ENCODE data around the gene MYZAP. TPM values are rescaled to one million over a fixed set of nuclear protein-coding genes. Genes with fewer than 3 reads are reported as not detected.

MYZAP gene
- total and polyA plus RNA-seq, 2 of the 8 experiments (the other 6 are each of a cell fraction or from before 2014, with no cell fraction given): 0.41 to 0.65 TPM

DNA sequence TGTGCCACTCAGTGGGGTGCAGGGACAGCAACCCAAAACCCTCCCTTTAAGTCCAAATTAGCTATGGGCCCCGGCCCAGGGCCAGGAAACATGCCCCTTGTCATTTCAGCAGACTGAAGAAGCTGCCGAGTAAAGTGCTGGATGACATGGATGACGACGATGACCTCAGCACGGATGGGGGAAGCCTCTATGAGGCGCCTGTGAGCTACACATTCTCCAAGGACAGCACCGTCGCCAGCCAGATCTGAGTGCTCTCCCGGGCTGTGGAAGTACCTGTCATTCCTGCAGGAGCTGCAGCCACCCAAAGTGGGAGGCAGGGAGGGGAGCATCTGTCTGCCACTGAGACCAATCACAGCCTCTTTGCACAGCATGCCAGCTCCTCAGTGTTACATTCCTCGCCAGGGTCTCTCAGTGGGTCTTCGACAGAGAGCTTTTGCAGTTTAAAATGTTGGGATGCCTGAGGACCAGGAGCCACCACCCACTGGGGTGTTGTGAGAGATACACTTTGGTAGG, 44.4 kb upstream of the MYZAP start:
- 93% methylated on average over 11 of the region's 11 CpGs; no CpG with 5 or more reads in 1 of the 2 experiments for WGBS, 2 experiments (ENCODE audit: extremely low coverage in 1 of 2, insufficient coverage in 1 of 2, insufficient read length in 1 of 2, insufficient replicate concordance in 2 of 2, low coverage in 1 of 2, low lambda C conversion rate in 2 of 2, missing lambda C conversion rate in 1 of 2)
- H4K20me1 ChIP-seq (replicated peaks in 1 of 2; ENCODE audit: control insufficient read depth in 1 of 2, insufficient read depth in 2 of 2, low read length in 2 of 2): no peaks in the 10 kb centered on the region
- no peak overlapping the region for H3K18ac ChIP-seq (ENCODE audit: extremely low read depth, low read length)
- ChIA-PET POLR2A (ENCODE audit: partially characterized antibody) (no interaction called here), CTCF (ENCODE audit: partially characterized antibody) (interaction anchor here (0.7 to 9.9 kb wide), 8 partner anchors 12 to 220 kb away, joined by 3 to 181 read pairs (median 5); no protein-coding TSS in a partner anchor)
- no peak overlapping the region for H2BK20ac ChIP-seq (ENCODE audit: low read length)
- no peak overlapping the region for H2AFZ ChIP-seq (ENCODE audit: low read length)
- H3K4me3 ChIP-seq (ENCODE audit: extremely low read depth in 1 of 4, insufficient read depth in 2 of 4, low read depth in 3 of 4, low read length in 4 of 4): no peak overlapping the region
- no peak overlapping the region for H3K23ac ChIP-seq (ENCODE audit: insufficient read length)
- no peak overlapping the region for H3K56ac ChIP-seq (replicated peaks; ENCODE audit: insufficient read length, low read depth, low read length)
- H3K79me1 ChIP-seq (ENCODE audit: low read depth, low read length): no peaks in the 10 kb centered on the region; the same call in 1 of the 2 replicates
- TF ChIP-seq ZNF274 (IDR thresholded peaks at IDR 0.05; ENCODE audit: borderline replicate concordance, extremely low read depth, low read length) (no peak), SIN3A (conservative IDR thresholded peaks at IDR 0.05 in 1 of 2, IDR thresholded peaks at IDR 0.05 in 1 of 2; ENCODE audit: low read depth in 1 of 2, low read length in 2 of 2) (no peak), KDM4A (IDR thresholded peaks at IDR 0.05; ENCODE audit: low read depth, low read length, severe bottlenecking) (no peak)
- no peak overlapping the region for H3K9ac ChIP-seq (replicated peaks in 1 of 4; ENCODE audit: extremely low read depth in 1 of 4, low read depth in 3 of 4, low read length in 3 of 4)
- no peak overlapping the region for H3K4ac ChIP-seq (replicated peaks; ENCODE audit: insufficient read length, low read depth, low read length)
- no peak overlapping the region for H3K27ac ChIP-seq (ENCODE audit: low read depth, low read length)
- H3K79me2 ChIP-seq (ENCODE audit: control insufficient read depth in 1 of 2, insufficient read depth in 2 of 2, low read length in 2 of 2): no peaks in the 10 kb centered on the region
- FAIRE-seq (no peak), DNase-seq (ENCODE audit: low read depth in 1 of 2, low spot score in 2 of 2) (no peak)
- H3K9me3 ChIP-seq (ENCODE audit: insufficient read depth in 2 of 2, low read depth in 1 of 2, low read length in 1 of 2): no peaks in the 10 kb centered on the region
- no peak overlapping the region for H2AK5ac ChIP-seq (ENCODE audit: low read depth, low read length)
- no peak overlapping the region for H2BK5ac ChIP-seq (ENCODE audit: low read depth, low read length)
- no peak overlapping the region for H2BK12ac ChIP-seq (ENCODE audit: low read depth, low read length)
- no peak overlapping the region for H4K5ac ChIP-seq (ENCODE audit: insufficient read length, low read depth, low read length)
- peaks cover 0 to 8% (median 4%) of the 10 kb centered on the region in 4 experiments; a peak in 6 of 7 replicates for H3K4me1 ChIP-seq (replicated peaks in 1 of 4; ENCODE audit: control insufficient read depth in 3 of 4, insufficient read depth in 4 of 4, low read length in 3 of 4)
- H3K36me3 ChIP-seq (ENCODE audit: control insufficient read depth in 2 of 4, insufficient read depth in 4 of 4, low read length in 3 of 4): peaks cover 31 to 72% (median 45%) of the 10 kb centered on the region in 4 experiments
- no peaks in the 10 kb centered on the region for H3K23me2 ChIP-seq (ENCODE audit: low read depth, low read length)
- no peak overlapping the region for H3K4me2 ChIP-seq (ENCODE audit: insufficient read depth in 1 of 2, low read depth in 2 of 2, low read length in 2 of 2)
- no peaks in the 10 kb centered on the region for H3K27me3 ChIP-seq (replicated peaks in 1 of 4; ENCODE audit: control insufficient read depth in 3 of 4, extremely low read depth in 1 of 4, insufficient read depth in 3 of 4, low read length in 3 of 4)
- H4K91ac ChIP-seq (replicated peaks; ENCODE audit: insufficient read length, low read length): no peak overlapping the region
- H3K14ac ChIP-seq (ENCODE audit: insufficient read length): no peak overlapping the region
- no peak overlapping the region for H2BK120ac ChIP-seq (replicated peaks; ENCODE audit: low read depth, low read length)
- H2BK15ac ChIP-seq (ENCODE audit: low read length): no peak overlapping the region
- no peak overlapping the region for H4K8ac ChIP-seq (ENCODE audit: extremely low read depth, insufficient read depth, low read length)

Measured in H1 (cell line).